Muscle layer of duodenum (tissue), 2 donors: ENCODE data around the gene PRR18.
A peak's percentile ranks its signal among the peaks of the same experiment; 100 is the strongest.

Experiments
- H3K27ac ChIP-seq: one replicate; pipeline ENCODE4 v1.7.0; 2013; ENCODE audit warnings: mild to moderate bottlenecking, low read length
- H3K27me3 ChIP-seq: one replicate; pipeline ENCODE4 v1.7.0; 2013; ENCODE audit warnings: low read depth, mild to moderate bottlenecking, control low read depth, low read length
- H3K36me3 ChIP-seq, 2 donors: one replicate each; pipeline ENCODE4 v1.7.0; 2013; ENCODE audit warnings: low read length in 2 of 2, control low read depth in 1 of 2, mild to moderate bottlenecking in 1 of 2; ENCODE audit not compliant: insufficient read depth in 2 of 2, control insufficient read depth in 1 of 2
- H3K4me1 ChIP-seq, 2 donors: one replicate each; pipeline ENCODE4 v1.7.0; 2013; ENCODE audit warnings: low read length in 2 of 2, mild to moderate bottlenecking in 2 of 2, control low read depth in 1 of 2, moderate library complexity in 1 of 2; ENCODE audit not compliant: insufficient read depth in 2 of 2, control insufficient read depth in 1 of 2
- H3K4me3 ChIP-seq, 2 donors: one replicate each; pipeline ENCODE4 v1.7.0; 2013; ENCODE audit warnings: low read length in 2 of 2, low read depth in 1 of 2, mild to moderate bottlenecking in 1 of 2
- H3K9me3 ChIP-seq, 2 donors: one replicate each; pipeline ENCODE4 v1.7.0; 2013; ENCODE audit warnings: low read length in 2 of 2, control low read depth in 1 of 2, mild to moderate bottlenecking in 1 of 2; ENCODE audit not compliant: control insufficient read depth in 1 of 2
- donor health status: healthy.

Gene PRR18

DNA sequence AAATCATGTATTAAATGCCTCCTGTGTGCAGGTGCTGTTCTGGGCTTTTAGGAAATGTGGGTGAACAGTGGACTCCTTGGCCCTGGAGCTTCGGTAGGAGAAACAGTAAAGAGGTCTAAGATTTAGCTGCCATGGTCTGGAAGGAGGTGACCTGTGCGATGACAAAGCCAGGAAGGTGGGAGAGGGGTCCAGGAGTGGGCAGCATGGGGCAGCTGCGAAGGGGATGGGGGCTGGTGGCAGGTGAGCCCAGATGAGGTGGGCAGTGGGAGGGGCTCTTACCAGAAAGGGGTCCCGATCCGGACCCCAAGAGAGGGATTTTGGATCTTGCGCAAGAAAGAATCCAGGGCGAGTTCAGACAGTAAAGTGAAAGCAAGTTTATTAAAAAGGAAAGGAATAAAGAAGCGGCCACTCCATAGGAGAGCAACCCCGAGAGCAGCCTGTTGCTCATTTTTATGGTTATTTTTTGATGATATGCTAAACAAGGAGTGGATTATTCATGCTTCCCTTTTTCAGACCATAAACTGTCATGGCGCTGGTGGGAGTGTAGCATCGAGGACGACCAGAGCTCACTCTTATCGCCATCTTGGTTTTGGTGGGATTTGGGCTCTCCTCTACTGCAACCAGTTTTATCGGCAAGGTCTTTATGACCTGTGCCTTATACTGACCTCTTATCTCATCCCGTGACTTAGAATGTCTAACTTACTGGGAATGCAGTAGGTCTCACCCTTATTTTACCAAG lies 38.7 kb downstream of the PRR18 start:
- no peaks in the 10 kb centered on the region for H3K4me1 ChIP-seq
- H3K27me3 ChIP-seq: no peaks in the 10 kb centered on the region
- no peaks in the 10 kb centered on the region for H3K36me3 ChIP-seq
- no peak overlapping the region for H3K4me3 ChIP-seq
- H3K27ac ChIP-seq: no peak overlapping the region
- H3K9me3 ChIP-seq: no peaks in the 10 kb centered on the region

DNA sequence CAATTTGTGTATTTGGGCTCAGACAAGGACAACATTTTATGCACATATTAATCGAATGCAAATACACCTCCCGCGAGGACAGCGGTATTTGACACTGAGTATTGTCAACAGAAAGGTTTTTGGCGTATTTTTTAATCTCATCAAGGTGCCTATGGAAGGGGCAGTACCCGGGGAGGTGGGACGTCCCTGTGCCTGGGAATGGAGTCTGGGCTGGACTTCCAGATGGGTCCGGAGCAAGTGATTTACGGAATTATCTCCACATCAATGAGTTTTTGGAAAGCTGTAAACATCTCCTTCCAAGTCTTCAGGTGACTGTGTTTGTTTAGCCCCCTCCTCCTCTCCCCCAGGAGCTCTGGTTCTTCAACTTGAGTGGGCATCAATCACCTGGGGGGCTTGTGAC lies 39.8 kb downstream of the PRR18 start:
- no peaks in the 10 kb centered on the region for H3K4me1 ChIP-seq
- H3K27ac ChIP-seq: no peak overlapping the region
- no peaks in the 10 kb centered on the region for H3K9me3 ChIP-seq
- H3K4me3 ChIP-seq: no peak overlapping the region
- no peaks in the 10 kb centered on the region for H3K36me3 ChIP-seq
- no peaks in the 10 kb centered on the region for H3K27me3 ChIP-seq

DNA sequence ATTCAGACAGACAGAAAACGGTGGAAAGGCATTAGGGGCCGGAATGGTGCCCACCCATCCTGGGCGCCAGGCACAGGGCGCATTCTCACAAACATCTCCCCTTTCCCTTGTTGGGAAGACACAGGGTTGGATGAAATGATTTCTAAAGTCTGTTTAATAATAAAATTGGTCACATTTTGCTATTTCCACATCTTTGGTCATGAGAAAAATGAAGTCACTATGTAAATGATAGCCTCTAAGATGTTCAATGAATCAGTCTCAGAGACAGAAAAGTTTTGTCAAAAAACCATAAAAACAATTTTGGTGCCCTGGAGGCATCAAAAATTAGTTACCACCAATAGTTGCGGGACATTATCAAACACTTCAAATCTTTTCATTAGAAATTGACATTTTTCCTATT lies 40.7 kb downstream of the PRR18 start:
- Histone ChIP-seq H3K4me3 (no peak overlapping the region), H3K36me3 (no peaks in the 10 kb centered on the region), H3K27ac (no peak overlapping the region), H3K27me3 (no peaks in the 10 kb centered on the region), H3K4me1 (no peaks in the 10 kb centered on the region), H3K9me3 (no peaks in the 10 kb centered on the region)

DNA sequence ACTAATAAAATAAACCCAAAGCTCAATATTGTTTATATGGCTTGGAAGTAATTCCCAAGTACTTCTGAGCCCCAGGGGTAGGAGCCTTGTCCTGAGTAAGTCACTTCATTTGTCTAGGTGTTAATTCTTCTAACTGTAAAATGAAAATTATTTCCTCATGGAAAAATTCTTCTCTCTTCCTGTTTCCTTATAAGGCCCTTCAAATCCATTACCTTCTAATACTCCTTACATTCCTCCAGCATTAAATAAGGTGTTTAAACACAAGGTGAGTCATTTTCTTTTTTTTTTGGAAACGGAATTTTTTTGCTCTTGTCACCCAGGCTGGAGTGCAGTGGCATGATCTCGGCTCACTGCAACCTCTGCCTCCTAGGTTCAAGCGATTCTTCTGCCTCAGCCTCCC lies 41.9 kb downstream of the PRR18 start:
- Histone ChIP-seq H3K4me3 (no peak overlapping the region), H3K9me3 (no peaks in the 10 kb centered on the region), H3K27ac (no peak overlapping the region), H3K27me3 (no peaks in the 10 kb centered on the region), H3K4me1 (no peaks in the 10 kb centered on the region), H3K36me3 (no peaks in the 10 kb centered on the region)

DNA sequence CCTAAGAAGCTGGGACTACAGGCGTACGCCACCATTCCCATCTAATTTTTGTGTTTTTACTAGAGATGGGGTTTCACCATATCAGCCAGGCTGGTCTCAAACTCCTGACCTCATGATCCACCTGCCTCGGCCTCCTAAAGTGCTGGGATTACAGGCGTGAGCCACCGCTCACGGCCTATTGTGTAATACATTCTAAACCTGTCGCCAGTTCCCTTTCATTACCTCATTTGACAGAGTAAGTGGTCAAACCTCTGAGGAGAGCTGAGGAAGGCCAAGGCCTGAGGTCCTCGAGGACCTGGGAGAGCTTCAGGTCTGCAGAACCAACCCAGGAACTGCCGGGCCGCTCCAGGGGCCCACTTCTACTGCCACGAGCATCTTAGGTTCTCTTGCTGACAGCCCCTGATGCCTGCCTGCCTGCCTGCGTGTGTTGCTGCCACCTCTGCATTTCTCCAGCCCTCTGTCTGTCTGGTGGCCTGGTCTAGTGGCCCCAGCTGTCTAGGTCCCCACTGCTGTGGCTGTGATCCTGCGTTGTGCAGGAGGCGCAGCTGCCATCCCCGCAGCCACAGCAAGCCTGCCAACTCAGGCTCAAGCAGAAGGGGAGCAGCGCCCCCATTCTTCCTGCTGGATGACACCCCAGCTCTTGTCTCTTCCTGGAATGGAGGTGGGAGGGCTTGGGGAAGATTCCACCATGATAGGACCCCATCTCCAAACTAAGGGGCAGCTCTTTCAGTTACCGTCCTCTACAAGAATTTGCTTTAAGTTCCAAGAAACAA lies 45.3 kb downstream of the PRR18 start:
- no peaks in the 10 kb centered on the region for H3K4me1 ChIP-seq
- H3K27me3 ChIP-seq: no peaks in the 10 kb centered on the region
- H3K4me3 ChIP-seq: no peak overlapping the region
- H3K9me3 ChIP-seq: no peaks in the 10 kb centered on the region
- no peak overlapping the region for H3K27ac ChIP-seq
- H3K36me3 ChIP-seq: no peaks in the 10 kb centered on the region

DNA sequence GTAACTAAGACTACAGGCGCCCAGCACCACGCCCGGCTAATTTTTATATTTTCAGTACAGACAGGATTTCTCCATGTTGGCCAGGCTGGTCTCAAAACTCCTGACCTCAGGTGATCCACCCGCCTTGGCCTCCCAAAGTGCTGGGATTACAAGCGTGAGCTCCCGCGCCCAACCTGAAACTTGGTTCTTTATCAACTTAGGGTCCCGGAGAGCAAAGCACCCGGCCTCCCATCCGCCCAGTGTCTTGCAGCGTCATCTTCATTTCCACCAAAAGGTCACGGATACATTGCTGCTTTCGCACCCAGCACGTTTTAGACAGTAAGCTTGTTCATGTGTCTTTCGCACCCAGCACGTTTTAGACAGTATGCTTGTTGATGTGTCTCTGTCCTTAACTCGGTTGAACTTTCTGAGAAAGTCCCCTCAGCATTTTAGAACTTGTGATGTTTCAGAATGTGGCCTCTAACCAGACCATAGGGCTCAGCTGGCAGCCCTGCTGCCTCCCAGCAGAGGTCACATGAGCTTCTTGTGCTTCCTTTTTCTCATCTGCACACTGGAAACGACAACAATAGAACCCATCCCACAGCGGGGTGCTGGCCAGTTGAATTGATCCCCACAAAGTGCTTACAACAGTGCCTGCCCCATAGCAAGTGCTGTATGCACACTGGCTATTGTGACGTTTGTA lies 48.8 kb downstream of the PRR18 start:
- Histone ChIP-seq H3K4me3 (no peak overlapping the region), H3K27ac (no peak overlapping the region), H3K27me3 (no peaks in the 10 kb centered on the region), H3K36me3 (no peaks in the 10 kb centered on the region), H3K4me1 (no peaks in the 10 kb centered on the region), H3K9me3 (no peaks in the 10 kb centered on the region)

DNA sequence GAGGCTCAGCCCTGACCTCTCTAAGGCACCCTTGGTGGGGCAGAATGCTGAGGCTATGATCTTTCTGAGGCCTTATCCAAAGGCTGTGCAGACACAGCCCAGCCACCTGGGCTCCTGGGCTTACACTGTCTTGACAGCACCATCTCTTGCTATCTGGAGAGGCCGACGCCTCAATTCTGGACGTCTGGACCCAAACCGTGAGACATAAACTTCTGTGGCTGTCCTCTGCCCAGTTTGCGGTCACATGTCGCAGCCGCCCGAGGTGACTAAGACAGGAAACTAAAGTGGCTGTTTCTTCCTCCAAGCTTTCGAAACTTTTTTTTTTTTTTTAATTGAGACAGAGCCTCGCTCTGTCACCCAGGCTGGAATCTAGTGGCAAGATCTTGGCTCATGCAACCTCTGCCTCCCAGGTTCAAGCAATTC lies 49.3 kb downstream of the PRR18 start:
- Histone ChIP-seq H3K4me3 (peak overlapping the region in 1 of 2 donors; percentile 7), H3K4me1 (peaks cover 0 to 3% of the 10 kb centered on the region in 2 donors), H3K27me3 (peaks cover 5% of the 10 kb centered on the region), H3K27ac (peak overlapping the region; percentile 45), H3K9me3 (no peaks in the 10 kb centered on the region), H3K36me3 (no peaks in the 10 kb centered on the region)

DNA sequence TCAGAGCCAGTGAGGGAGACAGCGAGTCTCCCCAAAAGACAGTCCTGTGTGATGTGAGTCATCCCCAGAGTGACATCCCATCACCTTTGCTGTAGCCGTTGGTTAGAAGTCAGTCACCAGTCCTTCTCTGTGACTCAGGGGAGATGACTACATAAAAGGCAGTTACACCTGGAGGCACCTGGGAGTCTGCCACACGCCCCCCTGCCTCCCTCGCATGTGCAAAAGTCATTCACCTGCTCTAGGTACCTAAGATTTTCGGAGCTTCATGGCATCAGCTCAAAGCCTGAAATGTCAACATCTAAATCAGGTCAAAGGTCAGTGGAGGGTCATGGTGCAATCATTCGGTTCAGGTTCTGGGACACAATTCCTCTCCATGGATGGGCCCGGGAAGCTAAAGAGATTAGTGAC lies 50.3 kb downstream of the PRR18 start:
- Histone ChIP-seq H3K9me3 (no peaks in the 10 kb centered on the region), H3K4me3 (no peak overlapping the region), H3K27me3 (peaks cover 9% of the 10 kb centered on the region), H3K27ac (no peak overlapping the region), H3K4me1 (peaks cover 0 to 12% of the 10 kb centered on the region in 2 donors), H3K36me3 (no peaks in the 10 kb centered on the region)
